ENCODE data around the gene SH3RF3.

DNA sequence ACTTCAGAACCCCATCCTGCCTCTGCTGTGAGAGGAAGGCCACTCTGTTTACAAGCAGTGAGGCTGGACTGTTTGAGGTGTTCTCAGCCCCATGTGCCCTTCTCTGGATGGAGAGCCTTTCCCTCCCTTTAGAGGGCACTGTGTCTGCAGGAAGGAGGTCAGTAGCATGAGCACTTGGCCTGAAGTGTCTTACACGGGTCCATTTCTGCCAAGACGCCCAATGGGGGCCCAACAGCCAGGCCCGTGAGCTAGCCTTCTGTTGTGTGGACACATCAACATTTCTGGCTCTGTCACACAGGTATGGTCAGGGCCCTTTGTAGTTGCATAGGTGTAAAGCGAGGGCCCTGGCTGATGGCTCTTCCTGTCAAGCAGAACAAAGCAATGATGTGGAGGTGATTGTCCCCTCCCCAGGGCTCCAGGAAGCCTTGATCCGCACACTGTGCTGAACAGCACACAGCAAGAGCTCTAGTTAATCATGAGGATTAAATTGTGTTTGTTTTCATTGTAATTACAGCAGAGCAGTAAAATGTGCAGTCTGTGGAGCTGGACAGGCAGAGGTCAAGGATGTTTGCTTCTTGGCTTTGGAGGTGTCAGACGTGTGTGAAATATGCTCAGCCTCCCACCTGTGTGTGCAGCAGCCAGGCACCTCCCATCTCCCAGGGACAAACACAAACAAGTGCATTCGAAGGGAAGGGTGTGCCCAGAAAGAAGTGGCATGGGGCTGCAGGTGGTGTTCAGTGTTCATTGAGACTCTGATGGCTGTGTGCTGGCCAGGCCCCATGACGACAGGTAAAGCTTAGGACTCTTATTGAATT lies 132.1 kb downstream of the SH3RF3 start:
- TF ChIP-seq, protein P1, sequence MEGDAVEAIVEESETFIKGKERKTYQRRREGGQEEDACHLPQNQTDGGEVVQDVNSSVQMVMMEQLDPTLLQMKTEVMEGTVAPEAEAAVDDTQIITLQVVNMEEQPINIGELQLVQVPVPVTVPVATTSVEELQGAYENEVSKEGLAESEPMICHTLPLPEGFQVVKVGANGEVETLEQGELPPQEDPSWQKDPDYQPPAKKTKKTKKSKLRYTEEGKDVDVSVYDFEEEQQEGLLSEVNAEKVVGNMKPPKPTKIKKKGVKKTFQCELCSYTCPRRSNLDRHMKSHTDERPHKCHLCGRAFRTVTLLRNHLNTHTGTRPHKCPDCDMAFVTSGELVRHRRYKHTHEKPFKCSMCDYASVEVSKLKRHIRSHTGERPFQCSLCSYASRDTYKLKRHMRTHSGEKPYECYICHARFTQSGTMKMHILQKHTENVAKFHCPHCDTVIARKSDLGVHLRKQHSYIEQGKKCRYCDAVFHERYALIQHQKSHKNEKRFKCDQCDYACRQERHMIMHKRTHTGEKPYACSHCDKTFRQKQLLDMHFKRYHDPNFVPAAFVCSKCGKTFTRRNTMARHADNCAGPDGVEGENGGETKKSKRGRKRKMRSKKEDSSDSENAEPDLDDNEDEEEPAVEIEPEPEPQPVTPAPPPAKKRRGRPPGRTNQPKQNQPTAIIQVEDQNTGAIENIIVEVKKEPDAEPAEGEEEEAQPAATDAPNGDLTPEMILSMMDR (IDR thresholded peaks at IDR 0.05): peak; percentile 32
- TF ChIP-seq NRF1 (IDR thresholded peaks at IDR 0.05; ENCODE audit: low read depth, low read length): no peak
- TF ChIP-seq EZH2phosphoT487 (IDR thresholded peaks at IDR 0.05; ENCODE audit: borderline replicate concordance, low read depth): no peak
- TF ChIP-seq, protein P2, sequence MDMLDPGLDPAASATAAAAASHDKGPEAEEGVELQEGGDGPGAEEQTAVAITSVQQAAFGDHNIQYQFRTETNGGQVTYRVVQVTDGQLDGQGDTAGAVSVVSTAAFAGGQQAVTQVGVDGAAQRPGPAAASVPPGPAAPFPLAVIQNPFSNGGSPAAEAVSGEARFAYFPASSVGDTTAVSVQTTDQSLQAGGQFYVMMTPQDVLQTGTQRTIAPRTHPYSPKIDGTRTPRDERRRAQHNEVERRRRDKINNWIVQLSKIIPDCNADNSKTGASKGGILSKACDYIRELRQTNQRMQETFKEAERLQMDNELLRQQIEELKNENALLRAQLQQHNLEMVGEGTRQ (IDR thresholded peaks at IDR 0.05; ENCODE audit: borderline replicate concordance, low read depth, low read length): no peak

All from SK-N-SH (cell line).